NCI-H187 (cell line): ENCODE results near the gene NRG3.
"Not testable (repeated sequence)": the region's sequence is repeated elsewhere in the genome, so short reads cannot be mapped to it uniquely, and the experiment has no call there.

Source experiments
- DNase-seq, 2 experiments: peaks; one replicate each; lab custom pipeline; 2025; lab: John Stamatoyannopoulos, UW

NRG3 gene

DNA sequence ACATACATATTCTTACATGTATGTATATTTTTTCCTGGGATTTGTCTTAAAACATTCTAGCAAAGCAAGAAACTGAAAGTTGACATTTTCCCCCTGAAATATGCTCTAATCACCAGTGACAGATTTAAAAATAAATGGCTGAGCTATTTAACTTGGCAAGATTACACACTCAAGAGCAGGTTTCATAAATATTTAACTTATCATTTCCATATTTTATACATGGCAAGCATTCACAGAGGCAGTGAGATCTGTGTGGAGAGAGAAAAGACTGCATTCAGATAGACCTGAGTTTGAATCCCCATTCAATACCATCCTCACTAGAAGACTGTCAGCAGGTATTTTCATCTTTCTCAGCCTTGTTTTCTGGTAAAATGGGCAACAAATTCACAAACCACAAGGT lies 1043.0 kb downstream of the NRG3 start:
- DNase-seq: no peak

DNA sequence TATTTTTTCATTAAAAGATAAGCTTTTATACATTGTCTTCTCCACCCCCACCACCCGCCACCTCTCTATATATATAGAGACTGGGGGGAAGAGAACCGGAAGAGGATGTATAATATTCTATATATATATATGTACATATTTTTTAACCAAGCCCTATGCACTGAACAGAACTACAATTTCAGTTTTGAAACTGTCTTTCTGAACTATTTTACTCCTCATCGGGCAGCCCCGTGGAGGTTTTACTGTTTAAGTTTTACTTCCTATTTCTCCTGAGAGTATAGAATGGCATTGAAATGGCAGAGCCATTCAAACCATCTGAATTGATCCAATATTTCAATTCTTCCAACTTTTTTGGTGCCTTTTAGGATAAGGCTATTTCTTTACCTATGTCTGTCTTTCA lies 1047.1 kb downstream of the NRG3 start:
- DNase-seq: no peak

DNA sequence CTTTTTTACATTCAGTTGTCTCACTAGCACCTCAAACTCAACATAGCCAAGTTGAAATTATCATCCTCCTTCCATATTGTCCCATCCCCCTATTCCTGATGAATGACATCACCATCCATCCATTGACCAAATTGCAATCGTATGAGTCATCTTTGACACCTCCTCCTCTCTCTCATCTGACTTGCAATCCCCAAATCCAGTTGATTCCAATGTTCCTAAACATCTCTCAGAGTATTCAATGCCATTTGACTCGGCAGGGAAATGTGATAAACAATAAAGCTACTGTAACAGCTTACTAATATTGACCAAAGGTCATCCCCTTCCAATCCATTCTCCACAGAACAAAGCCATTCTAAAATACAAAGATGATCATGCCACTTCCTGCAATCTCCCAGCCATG lies 1047.8 kb downstream of the NRG3 start:
- no peak for DNase-seq

DNA sequence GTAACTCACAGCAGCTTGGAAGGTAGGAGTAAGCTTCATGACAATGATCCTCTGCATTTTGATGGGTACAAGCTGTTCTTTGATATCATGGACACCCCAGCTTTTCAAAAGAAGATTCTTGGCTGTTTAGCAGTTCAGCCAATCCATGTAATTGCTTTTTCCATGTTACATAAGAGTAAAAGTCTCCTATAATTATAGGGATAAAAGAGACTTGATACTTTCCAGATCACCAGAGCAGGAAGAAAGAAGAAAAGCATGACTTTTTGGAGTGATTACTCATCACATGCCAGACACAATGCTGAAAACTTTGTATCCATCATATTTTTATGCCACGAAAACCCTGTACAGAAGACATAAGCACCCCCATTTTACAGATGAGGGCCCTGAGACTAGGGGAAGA lies 1049.7 kb downstream of the NRG3 start:
- DNase-seq: no peak

DNA sequence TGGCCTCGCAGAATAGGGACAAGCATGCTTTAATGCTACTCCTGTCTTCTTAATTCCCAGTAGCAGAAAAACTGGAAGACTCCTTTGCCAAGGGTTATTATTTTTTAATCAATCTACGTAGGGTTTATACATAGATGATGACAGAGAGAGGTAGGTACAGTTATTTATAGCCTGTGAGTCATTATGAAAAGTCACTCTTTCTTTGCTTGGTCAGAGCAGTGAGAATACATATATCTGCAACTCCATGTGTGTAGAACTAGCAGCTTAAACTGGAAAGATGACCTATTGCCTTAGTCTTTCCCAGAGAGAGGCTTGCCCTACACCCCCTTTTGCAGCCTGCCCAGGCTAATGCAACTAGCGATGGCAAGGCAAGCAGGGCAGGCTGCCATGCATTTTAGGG lies 1050.6 kb downstream of the NRG3 start:
- DNase-seq: no peak

DNA sequence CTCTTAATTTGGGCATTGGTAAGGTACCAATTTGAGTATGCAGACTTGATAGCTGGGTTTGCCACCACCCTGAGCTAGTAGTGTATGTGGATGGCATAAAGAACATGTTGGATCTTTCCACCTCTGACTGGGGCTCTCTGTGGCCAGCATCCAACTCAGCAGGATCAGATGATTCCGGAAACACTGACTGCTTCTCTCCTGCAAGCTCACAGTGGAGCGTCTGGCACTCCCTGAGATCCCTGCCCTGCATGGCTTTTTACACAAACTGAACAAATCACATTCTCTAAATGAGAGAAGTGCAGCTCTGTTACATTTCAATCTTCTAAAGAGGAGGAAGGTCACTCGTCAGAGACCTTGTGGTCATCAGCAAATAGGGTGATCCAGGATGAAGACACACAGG lies 1057.5 kb downstream of the NRG3 start:
- no peak for DNase-seq

DNA sequence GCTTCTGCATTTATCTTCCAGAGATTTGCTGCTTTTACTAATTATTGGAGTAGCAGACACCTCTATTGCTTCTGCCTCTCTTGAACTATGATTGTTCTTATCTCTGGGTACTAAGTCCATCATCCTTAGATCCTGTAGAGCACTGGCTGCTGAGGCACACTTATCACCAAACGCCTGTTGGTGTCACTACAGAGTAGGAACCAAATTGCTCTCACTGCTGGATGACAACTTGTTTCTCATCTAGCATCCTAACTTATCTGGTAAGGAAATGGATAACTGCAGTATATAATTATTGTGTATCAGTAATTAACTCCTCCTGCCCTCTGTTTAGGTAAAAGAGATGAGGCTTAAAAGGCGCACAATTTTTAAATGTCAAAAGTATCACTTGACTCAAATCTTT lies 1059.4 kb downstream of the NRG3 start:
- no peak for DNase-seq

DNA sequence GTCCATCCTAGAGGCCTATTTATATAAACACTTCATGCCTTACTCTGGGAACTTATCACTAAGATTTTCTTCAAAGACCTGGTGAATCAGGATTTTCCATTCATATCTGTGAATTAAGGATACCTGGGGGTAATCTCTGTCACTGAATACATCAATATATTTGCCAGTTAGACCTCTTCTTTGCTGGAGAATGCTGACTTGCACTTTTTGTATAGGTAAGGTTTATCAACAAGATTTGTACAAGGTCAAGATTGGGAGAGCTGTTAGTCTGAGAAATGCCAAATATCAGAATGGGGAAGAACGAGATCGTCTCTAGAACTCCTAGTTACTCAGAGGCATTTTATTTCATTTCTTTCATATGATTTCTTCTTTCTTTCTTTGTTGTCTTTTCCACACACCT lies 1060.0 kb downstream of the NRG3 start:
- no peak for DNase-seq

DNA sequence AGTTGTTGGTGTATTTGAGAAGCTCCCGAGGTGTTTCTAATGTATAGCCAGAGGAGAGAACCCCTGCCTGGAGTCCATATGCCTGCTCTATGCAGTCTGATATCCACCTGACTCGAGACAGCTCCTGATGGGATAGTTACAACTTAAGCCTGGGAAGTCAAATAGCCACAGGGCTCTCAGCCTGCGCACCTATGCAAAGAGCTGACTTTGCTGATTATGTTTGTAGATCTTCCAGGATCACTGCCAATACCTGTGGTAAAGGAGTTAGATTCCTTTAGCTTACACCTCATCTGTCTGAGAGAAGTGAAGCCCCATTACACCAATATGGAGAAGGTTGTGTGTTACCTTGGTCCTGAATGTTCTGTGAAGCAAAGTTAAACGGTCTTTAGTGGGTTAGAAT lies 1063.3 kb downstream of the NRG3 start:
- DNase-seq: no peak

DNA sequence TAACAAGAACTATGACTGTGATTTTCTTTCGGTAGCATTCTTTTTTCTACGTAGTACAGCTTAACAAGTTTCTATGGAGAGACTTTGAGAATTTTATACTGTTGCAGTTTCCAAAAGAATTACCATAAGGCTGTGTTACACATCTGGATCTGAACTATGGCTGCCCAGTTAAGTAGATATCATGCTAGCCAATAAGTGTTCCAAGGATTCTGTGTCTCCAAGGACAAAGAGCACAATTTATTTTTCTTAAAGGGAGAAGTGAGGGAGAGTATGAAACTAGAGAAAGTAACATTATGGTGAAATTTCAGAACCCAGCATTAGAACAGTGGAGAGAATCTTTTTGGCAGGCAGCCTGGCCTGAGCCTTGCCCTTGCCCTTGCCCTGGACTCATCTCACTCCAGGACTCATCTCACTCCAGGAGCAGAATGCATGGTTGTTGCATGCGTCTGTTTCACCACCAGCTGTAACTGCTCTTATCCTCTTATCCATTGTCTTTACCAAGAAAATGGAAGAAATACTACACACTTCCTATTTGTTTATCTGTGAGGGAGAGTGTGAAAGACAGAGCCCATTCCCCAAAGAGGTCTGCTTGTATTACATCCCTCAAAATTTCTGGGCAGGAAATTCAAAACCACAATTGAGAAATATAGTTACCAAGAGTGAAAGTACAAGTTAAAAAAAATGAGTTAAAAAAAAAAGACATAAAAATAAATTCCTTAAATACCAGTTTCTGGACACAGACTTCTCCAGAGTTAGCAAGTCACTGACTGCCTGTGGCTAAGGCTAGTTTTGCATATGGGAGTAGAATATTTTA lies 1067.5 kb downstream of the NRG3 start:
- no peak for DNase-seq

DNA sequence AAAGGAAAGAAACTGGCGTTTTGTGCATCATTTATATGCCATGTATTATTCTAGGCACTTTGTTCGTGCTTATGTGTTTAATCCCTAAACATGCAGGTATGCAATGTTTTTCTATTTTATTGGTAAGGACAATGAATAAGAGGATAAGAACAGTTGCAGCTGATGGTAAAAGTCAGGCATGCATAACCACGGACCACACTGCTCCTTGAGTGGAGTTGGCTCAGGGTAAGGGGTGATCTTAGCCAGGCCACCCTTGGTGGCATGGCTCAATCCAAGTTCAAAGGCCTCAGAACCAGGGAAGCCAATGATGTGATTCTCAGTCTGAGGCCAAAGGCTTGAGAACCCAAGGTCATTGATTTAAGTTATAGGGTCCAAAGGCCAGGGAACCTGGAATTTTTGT lies 1068.1 kb downstream of the NRG3 start:
- no peak for DNase-seq

DNA sequence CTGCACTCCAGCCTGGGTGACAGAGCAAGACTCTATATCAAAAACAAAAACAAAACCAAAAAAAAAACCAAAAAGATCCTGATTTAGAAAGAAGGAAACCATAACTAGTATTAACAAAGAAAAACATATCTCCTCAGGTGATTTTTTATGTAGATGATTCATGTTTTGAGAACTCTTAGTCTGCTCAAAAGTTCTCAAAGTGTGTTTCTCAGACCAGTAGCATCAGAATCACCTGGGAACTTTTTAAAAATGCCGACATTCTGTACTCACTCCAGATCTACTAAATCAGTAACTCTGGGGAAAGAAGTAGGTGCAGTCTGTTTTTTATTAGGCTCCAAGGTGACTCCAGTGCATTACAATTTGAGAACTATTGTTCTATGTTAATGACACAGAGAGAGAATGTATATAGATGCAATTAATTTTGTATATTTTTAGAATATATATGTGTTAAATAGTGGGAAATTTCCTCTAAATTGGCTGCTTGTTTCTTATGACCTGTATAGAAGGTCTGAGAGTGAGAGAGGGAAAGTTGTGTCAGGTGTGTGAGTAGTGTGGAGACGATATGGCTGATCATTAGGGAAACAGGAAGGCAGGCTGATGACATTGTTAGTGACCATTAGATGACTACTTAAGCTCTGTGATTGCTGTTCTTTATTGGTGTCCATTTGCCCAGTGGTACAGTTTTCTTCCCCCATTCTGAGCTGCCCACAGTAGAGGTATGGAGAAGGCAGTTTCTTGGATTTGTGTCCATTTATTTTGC lies 1075.0 kb downstream of the NRG3 start:
- no peak for DNase-seq

DNA sequence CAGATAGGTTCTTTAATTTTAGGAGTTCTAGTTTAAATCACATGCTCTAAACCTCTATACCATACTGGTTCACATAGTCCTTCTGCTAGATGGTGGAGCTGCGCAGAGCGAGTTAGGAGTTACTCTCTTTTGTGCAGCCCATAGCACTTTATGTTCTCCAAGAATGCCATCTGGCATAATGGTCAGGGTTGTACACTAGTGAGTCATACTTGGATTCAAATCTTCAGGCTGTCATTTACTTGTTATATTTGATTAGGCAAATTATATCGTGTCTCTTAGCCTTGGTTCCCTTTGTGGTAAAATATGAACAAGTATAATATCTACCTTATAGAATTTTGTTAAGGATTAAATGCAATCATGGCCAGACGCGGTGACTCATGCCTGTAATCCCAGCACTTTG lies 1078.3 kb downstream of the NRG3 start:
- DNase-seq: no peak

DNA sequence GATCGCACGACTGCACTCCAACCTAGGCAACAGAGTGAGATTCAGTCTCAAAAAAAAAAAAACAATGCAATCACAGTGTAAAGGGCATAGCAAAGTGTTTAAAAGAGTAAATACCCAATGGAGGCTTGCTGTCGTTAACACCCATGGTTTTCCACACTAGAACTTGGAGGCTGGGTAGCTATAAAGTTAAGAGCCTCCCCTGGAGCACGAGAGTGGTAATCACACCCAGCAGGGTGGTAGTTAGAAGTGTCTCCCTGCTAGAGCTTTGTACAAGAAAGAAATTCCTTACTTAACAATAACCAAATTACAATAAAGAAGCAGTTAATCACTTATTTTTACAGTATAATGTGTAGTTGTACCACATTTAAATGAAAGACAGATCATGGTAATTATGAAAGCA lies 1078.9 kb downstream of the NRG3 start:
- DNase-seq: no peak

DNA sequence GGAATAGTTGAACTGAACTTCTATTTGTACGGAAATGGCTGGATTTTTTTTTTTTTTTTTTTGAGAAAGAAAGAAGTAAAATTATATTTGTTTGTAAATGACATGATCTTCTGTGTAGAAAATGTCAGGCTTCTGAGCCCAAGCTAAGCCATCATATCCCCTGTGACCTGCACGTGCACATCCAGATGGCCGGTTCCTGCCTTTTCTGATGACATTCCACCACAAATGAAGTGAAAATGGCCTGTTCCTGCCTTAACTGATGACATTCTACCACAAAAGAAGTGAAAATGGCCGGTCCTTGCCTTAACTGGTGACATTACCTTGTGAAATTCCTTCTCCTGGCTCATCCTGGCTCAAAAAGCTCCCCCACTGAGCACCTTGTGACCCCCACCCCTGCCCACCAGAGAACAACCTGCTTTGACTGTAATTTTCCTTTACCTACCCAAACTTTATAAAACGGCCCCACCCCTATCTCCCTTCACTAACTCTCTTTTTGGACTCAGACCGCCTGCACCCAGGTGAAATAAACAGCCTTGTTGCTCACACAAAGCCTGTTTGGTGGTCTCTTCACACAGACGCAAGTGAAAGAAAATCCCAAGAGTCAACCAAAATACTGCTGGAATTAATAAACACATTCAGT lies 1085.5 kb downstream of the NRG3 start:
- not testable (repeated sequence) for DNase-seq

DNA sequence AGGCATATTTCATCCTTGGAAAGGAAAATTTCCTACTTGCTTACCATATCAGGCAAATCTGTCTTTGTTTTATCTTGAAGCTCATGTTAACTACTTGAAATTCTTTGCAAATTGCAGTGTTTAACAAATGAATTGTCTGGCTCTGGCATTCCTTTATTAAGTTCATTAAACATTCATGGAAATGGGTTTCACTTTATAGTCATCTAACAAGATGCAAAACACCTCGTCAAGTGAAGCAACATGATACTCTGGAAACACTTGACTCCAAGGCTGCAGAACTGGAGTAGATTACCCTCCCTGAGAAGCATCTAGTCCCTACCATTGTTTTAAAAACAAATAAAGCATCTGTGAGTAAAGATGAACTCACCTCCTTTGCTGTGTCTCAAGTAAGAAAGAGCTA lies 1086.9 kb downstream of the NRG3 start:
- no peak for DNase-seq

DNA sequence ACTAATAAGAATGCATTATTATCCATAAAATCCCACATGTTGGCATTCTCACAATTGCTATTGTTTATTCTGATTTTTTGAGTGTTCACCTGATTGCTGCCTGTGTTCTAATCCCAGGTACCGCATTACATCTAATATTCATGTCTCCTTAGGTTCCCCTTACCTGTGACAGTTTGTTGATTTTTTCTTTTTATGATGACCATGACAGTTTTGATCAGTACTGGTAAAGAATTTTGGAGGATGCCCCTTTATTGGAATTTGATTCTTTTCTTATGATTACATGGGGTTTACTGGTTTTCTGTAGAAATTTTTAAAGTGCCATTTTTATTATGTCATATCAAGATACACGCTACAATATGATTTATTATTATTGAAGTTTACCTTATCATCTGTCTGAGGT lies 1091.1 kb downstream of the NRG3 start:
- DNase-seq: no peak

DNA sequence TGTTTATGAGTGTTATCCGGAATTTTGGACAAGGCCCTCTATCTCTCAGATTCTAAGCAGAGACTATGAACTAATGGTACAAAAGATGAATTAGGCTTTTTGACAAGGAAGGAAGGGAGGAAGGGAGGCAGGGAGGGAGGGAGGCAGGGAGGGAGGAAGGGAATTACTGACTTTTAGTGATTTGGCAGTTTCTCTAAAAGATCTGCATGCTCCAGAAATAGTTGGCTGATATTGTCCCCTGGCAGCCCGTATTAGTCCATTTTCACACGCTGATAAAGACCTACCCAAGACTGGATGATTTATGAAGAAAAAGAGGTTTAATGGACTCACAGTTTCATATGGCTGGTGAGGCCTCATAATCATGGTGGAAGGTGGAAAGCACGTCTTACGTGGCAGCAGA lies 1093.5 kb downstream of the NRG3 start:
- no peak for DNase-seq

DNA sequence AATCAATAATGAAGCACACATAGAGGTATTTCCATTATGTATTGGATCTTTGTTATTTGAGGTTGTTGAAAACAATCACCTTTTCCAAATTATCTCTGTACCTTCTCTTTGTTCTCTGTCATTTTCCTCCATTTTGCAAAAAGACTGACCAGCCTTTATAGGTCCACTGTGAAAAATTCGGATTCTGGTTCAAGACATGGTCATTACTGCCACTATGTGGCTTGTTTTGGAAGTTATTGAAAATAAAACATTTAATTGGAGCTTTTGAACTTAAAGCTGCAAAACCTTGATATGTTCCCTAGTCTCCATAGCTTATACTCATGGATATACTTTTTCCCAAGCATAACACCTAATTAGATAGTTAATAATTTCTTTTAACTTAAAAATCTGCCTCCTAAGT lies 1094.4 kb downstream of the NRG3 start:
- DNase-seq: no peak

DNA sequence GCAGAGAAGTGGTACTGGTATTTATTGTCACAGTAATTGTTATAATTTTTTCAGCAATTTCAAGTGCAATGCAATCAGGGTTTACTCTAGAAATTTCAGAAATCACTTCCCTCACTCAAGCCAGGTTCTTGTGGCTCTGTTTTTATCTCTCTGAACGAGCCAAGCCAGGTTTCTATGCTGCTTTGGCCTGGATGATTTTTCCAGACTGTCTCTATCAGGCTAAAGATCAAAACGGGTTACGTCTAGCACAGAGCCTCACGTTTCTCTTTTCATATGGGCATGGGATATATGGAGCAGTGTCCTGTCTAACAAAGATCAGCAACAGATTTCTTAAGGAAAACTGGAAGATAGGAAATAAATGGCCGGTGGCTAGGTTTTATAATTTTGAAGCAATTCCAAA lies 1105.3 kb downstream of the NRG3 start:
- no peak for DNase-seq

DNA sequence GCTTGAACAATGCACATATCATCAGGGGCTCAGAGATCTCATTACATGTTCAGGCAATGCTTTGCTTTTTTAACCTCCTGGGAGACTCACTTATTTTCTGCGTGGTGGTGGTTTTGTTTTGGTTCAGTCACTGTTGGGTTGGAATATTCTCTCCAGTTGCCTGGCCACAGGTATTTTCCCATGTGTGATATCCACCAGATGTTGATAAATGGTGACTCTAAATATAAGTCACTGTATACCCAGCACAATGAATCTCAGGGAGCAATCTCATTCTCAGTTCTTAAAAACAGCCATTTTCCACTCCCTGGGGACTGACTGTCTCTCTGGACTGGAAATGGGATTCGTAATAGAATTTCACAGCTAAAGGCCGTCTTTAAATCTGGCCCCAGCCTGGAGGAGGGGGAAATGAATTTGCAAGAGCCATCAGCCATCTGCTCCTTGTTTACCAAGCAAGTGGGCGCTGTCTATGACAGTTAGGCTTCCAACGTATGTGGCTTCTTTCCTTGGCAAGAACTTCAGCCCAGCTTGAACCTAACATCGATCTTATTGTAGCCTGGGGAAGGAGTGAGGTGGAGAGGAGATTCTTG lies 1106.2 kb downstream of the NRG3 start:
- no peak for DNase-seq

DNA sequence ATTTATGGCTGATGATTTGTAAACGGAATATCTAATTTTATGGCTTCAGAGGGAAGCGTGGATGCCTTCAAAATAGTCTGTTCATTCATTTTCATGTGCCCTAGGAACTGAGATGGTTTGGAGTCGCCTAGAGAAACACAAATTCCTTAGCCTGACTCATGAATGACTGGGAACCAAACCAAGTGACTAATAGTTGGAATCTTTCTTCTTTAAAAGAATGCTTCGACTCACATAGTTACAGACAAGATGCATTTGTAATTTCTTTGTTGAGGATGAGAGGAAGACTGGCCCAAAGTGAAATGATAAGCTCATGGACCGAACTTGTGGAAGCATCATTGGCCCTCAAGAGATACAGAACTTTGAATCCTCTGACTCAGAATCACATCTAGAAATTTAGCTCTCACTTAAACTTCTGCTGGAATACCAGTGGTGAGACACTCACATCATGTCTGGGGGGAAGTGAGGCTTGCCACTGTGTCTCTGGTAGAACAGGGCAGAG lies 1107.2 kb downstream of the NRG3 start:
- DNase-seq: no peak

DNA sequence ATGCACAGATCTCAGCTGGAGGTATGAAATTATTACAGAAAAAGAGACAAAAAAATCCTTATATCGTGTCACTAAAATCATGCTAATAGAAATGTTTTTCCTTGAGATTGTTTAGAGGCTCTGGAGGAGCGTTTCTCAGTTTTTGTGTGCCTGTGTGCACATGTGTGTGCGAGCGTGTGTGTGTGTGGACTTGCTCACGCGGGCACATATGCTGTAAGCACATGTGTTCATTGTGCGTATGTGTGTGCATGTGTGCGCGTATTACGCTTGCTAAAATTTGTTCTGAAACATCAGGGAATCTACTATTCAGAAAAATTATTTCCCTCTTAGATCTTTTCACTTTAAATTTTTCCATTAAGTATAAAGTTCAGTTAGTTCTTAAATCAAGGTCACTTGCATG lies 1111.2 kb downstream of the NRG3 start:
- DNase-seq: no peak
